Erythroblast (primary cell): ENCODE data around the gene PIANP.
"Not testable (repeated sequence)": the region's sequence is repeated elsewhere in the genome, so short reads cannot be mapped to it uniquely, and the experiment has no call there.

Experiments used
- DNase-seq, 2 experiments: peaks; one replicate each; lab custom pipeline; 2025; lab: John Stamatoyannopoulos, UW
- GATA1 ChIP-seq: IDR thresholded peaks from 2 replicates; pipeline ENCODE4 v1.6.1; 2011; ENCODE audit warnings: low read depth, mild to moderate bottlenecking, control low read depth, low read length, moderate library complexity
- POLR2A ChIP-seq: IDR thresholded peaks from 2 replicates; pipeline ENCODE4 v1.6.1; 2011; ENCODE audit warnings: mild to moderate bottlenecking, low read length

Gene PIANP

GRCh38 chr12:6700646-6701051 lies at the start of gene PIANP:
Gene PIANP, minus strand, starts transcription at chr12:6700815. Its CDS starts 2,754 bp downstream, at chr12:6698061.
- no peak for DNase-seq

GRCh38 chr12:6748761-6749160 lies 48.1 kb upstream of the PIANP start:
- TF ChIP-seq GATA1 (no peak), POLR2A (no peak)
- DNase-seq = no peak

More at GRCh38 chr12:6700646-6701051, at the start of gene PIANP:
- TF ChIP-seq GATA1 = no peak
- no peak for TF ChIP-seq POLR2A

GRCh38 chr12:6747216-6747615 lies 46.6 kb upstream of the PIANP start:
- TF ChIP-seq POLR2A (no peak), GATA1 (no peak)
- no peak for DNase-seq

- no peak for DNase-seq
- TF ChIP-seq GATA1 = no peak
- TF ChIP-seq POLR2A = no peak
Observed at GRCh38 chr12:6745741-6746525, 45.3 kb upstream of the PIANP start.

GRCh38 chr12:6743300-6743699 lies 42.7 kb upstream of the PIANP start:
- DNase-seq = not testable (repeated sequence)

- DNase-seq = no peak
- TF ChIP-seq POLR2A (no peak), GATA1 (no peak)
Observed at GRCh38 chr12:6742834-6743233, 42.2 kb upstream of the PIANP start.

GRCh38 chr12:6742080-6742479 lies 41.5 kb upstream of the PIANP start:
- not testable (repeated sequence) for DNase-seq

- TF ChIP-seq GATA1 = no peak
- TF ChIP-seq POLR2A = no peak
- DNase-seq = no peak
Observed at GRCh38 chr12:6736754-6737153, 36.1 kb upstream of the PIANP start.

- DNase-seq = peak; percentile 51 to 69
- TF ChIP-seq POLR2A (peak; percentile 13), GATA1 (no peak)
Observed at GRCh38 chr12:6735448-6736191, 35.0 kb upstream of the PIANP start.

GRCh38 chr12:6734506-6735387 lies 34.1 kb upstream of the PIANP start:
- TF ChIP-seq GATA1 (no peak), POLR2A (peak; percentile 4)
- no peak for DNase-seq

- no peak for DNase-seq
- TF ChIP-seq POLR2A (no peak), GATA1 (no peak)
Observed at GRCh38 chr12:6730169-6730568, 29.6 kb upstream of the PIANP start.

- no peak for DNase-seq
- TF ChIP-seq POLR2A = no peak
- TF ChIP-seq GATA1 = no peak
Observed at GRCh38 chr12:6729186-6729585, 28.6 kb upstream of the PIANP start.

GRCh38 chr12:6725350-6725749 lies 24.7 kb upstream of the PIANP start:
- TF ChIP-seq POLR2A (no peak), GATA1 (no peak)
- no peak for DNase-seq

- TF ChIP-seq GATA1 = no peak
- DNase-seq = peak in 1 of 2 experiments; percentile 62
Observed at GRCh38 chr12:6724409-6724797, 23.8 kb upstream of the PIANP start.
